ACC112 (cell line): ENCODE data around the gene CMTR1.
A peak's percentile ranks its signal among the peaks of the same experiment; 100 is the strongest.

Source experiments
- H2AFZ ChIP-seq: fragments of 200-600 bp; sonication (generic); one replicate; pipeline ENCODE4 v1.6.0; 2017; ENCODE audit warnings: antibody characterized with exemption, low read length; ENCODE audit not compliant: unreplicated experiment
- H3K27ac ChIP-seq: fragments of 200-600 bp; sonication (generic); 2 replicates; pipeline ENCODE4 v1.5.1; 2014; ENCODE audit warnings: low read depth, mild to moderate bottlenecking, antibody characterized with exemption, low read length, moderate library complexity
- H3K27me3 ChIP-seq: fragments of 200-600 bp; sonication (generic); 2 replicates; pipeline ENCODE4 v1.6.1; 2014; ENCODE audit warnings: mild to moderate bottlenecking, antibody characterized with exemption, low read length, moderate library complexity, mixed read lengths; ENCODE audit not compliant: insufficient read depth
- H3K36me3 ChIP-seq: fragments of 200-600 bp; sonication (generic); 2 replicates; pipeline ENCODE4 v1.6.1; 2016; ENCODE audit warnings: mild to moderate bottlenecking, antibody characterized with exemption, low read length, moderate library complexity, mixed read lengths; ENCODE audit not compliant: insufficient read depth
- H3K4me1 ChIP-seq: fragments of 200-600 bp; sonication (generic); one replicate; pipeline ENCODE4 v1.6.1; 2016; ENCODE audit warnings: low read length, mixed read lengths; ENCODE audit not compliant: insufficient read depth, unreplicated experiment, control insufficient read depth
- H3K4me3 ChIP-seq: fragments of 200-600 bp; sonication (generic); 2 replicates; pipeline ENCODE4 v1.5.1; 2014; ENCODE audit warnings: mild to moderate bottlenecking, low read depth, low read length
- H3K79me2 ChIP-seq: fragments of 200-600 bp; sonication (generic); one replicate; pipeline ENCODE4 v1.6.0; 2016; ENCODE audit warnings: low read length; ENCODE audit not compliant: control insufficient read depth, unreplicated experiment, insufficient read depth

Gene CMTR1

GRCh38 chr6:37523412-37523811 lies 90.4 kb downstream of the CMTR1 start:
- Histone ChIP-seq H2AFZ (no peak overlapping the region), H3K27me3 (peaks cover 14% of the 10 kb centered on the region), H3K4me1 (peaks cover 22% of the 10 kb centered on the region)

GRCh38 chr6:37524025-37524969 lies 91.3 kb downstream of the CMTR1 start:
- no peaks in the 10 kb centered on the region for H3K36me3 ChIP-seq
- H2AFZ ChIP-seq: peak overlapping the region; percentile 86
- H3K27ac ChIP-seq: peak overlapping the region; percentile 51
- H3K27me3 ChIP-seq: peaks cover 21% of the 10 kb centered on the region
- peaks cover 22% of the 10 kb centered on the region for H3K4me1 ChIP-seq
- no peaks in the 10 kb centered on the region for H3K79me2 ChIP-seq
- H3K4me3 ChIP-seq: peak overlapping the region; percentile 59

More at GRCh38 chr6:37523412-37523811, 90.4 kb downstream of the CMTR1 start:
- H3K4me3 ChIP-seq: no peak overlapping the region
- H3K27ac ChIP-seq: no peak overlapping the region
- no peaks in the 10 kb centered on the region for H3K36me3 ChIP-seq
- no peaks in the 10 kb centered on the region for H3K79me2 ChIP-seq

- H3K27ac ChIP-seq: peak overlapping the region; percentile 51; the same call in 1 of the 2 replicates
- H3K36me3 ChIP-seq: no peaks in the 10 kb centered on the region
- H2AFZ ChIP-seq: no peak overlapping the region
- peaks cover 22% of the 10 kb centered on the region for H3K4me1 ChIP-seq
- H3K4me3 ChIP-seq: no peak overlapping the region
- H3K79me2 ChIP-seq: no peaks in the 10 kb centered on the region
- peaks cover 21% of the 10 kb centered on the region for H3K27me3 ChIP-seq
Measured at GRCh38 chr6:37524970-37525318, 91.9 kb downstream of the CMTR1 start.

- H3K4me3 ChIP-seq: no peak overlapping the region
- no peaks in the 10 kb centered on the region for H3K36me3 ChIP-seq
- no peak overlapping the region for H2AFZ ChIP-seq
- no peaks in the 10 kb centered on the region for H3K79me2 ChIP-seq
- peaks cover 22% of the 10 kb centered on the region for H3K27me3 ChIP-seq
- peaks cover 23% of the 10 kb centered on the region for H3K4me1 ChIP-seq
- no peak overlapping the region for H3K27ac ChIP-seq
Measured at GRCh38 chr6:37525460-37526357, 92.7 kb downstream of the CMTR1 start.

GRCh38 chr6:37528541-37528940 lies 95.5 kb downstream of the CMTR1 start:
- Histone ChIP-seq H3K36me3 (no peaks in the 10 kb centered on the region), H3K4me3 (no peak overlapping the region), H2AFZ (no peak overlapping the region), H3K27ac (no peak overlapping the region), H3K79me2 (no peaks in the 10 kb centered on the region), H3K4me1 (peaks cover 26% of the 10 kb centered on the region), H3K27me3 (peaks cover 49% of the 10 kb centered on the region)

GRCh38 chr6:37530297-37530696 lies 97.3 kb downstream of the CMTR1 start:
- H3K36me3 ChIP-seq: no peaks in the 10 kb centered on the region
- H3K79me2 ChIP-seq: no peaks in the 10 kb centered on the region
- H3K4me3 ChIP-seq: no peak overlapping the region
- H3K27me3 ChIP-seq: peaks cover 65% of the 10 kb centered on the region
- H3K27ac ChIP-seq: no peak overlapping the region
- peaks cover 11% of the 10 kb centered on the region for H3K4me1 ChIP-seq
- H2AFZ ChIP-seq: no peak overlapping the region

- no peaks in the 10 kb centered on the region for H3K79me2 ChIP-seq
- H3K27ac ChIP-seq: no peak overlapping the region
- H3K36me3 ChIP-seq: no peaks in the 10 kb centered on the region
- H2AFZ ChIP-seq: no peak overlapping the region
- no peak overlapping the region for H3K4me3 ChIP-seq
- peaks cover 73% of the 10 kb centered on the region for H3K27me3 ChIP-seq
- peaks cover 13% of the 10 kb centered on the region for H3K4me1 ChIP-seq
Measured at GRCh38 chr6:37531026-37531425, 98.0 kb downstream of the CMTR1 start.
